ENCODE results near the gene SLC6A1.

SLC6A1 gene

GRCh38 chr3:10975695-10976234 is 16.8 kb upstream of the SLC6A1 start:
- H3K4me2 ChIP-seq (ENCODE audit: low read length) = no peak overlapping the region
- no peaks in the 10 kb centered on the region for H3K79me2 ChIP-seq (ENCODE audit: low read length)
- no peaks in the 10 kb centered on the region for H3K9me3 ChIP-seq (ENCODE audit: insufficient read depth, low read length)
- no peaks in the 10 kb centered on the region for H3K36me3 ChIP-seq (replicated peaks; ENCODE audit: low read depth, low read length)
- no peaks in the 10 kb centered on the region for H3K27me3 ChIP-seq (ENCODE audit: low read depth, low read length)
- no peaks in the 10 kb centered on the region for H4K20me1 ChIP-seq (ENCODE audit: insufficient read depth, low read length)
- H2AFZ ChIP-seq (ENCODE audit: low read depth, low read length) = no peak overlapping the region
- TF ChIP-seq CTCF (IDR thresholded peaks at IDR 0.05; ENCODE audit: low read depth, low read length) = no peak
- TF ChIP-seq EZH2phosphoT487 (IDR thresholded peaks at IDR 0.05; ENCODE audit: low read depth) = no peak
- no peak overlapping the region for H3K4me3 ChIP-seq (ENCODE audit: low read length)
- no peak overlapping the region for H3K9ac ChIP-seq (ENCODE audit: low read length)
- H3K4me1 ChIP-seq (ENCODE audit: low read length) = no peaks in the 10 kb centered on the region
- no peak overlapping the region for H3K27ac ChIP-seq (ENCODE audit: low read length)

GRCh38 chr3:10976770-10977169 is 15.8 kb upstream of the SLC6A1 start:
- Histone ChIP-seq H3K36me3 (replicated peaks; ENCODE audit: low read depth, low read length) (no peaks in the 10 kb centered on the region), H3K4me3 (ENCODE audit: low read length) (no peak overlapping the region), H3K9me3 (ENCODE audit: insufficient read depth, low read length) (no peaks in the 10 kb centered on the region), H3K27ac (ENCODE audit: low read length) (no peak overlapping the region), H3K79me2 (ENCODE audit: low read length) (no peaks in the 10 kb centered on the region), H3K9ac (ENCODE audit: low read length) (no peak overlapping the region), H4K20me1 (ENCODE audit: insufficient read depth, low read length) (no peaks in the 10 kb centered on the region), H3K4me2 (ENCODE audit: low read length) (no peak overlapping the region), H3K4me1 (ENCODE audit: low read length) (no peaks in the 10 kb centered on the region), H3K27me3 (ENCODE audit: low read depth, low read length) (peaks cover 6% of the 10 kb centered on the region), H2AFZ (ENCODE audit: low read depth, low read length) (no peak overlapping the region)
- TF ChIP-seq CTCF (IDR thresholded peaks at IDR 0.05; ENCODE audit: low read depth, low read length) (no peak), EZH2phosphoT487 (IDR thresholded peaks at IDR 0.05; ENCODE audit: low read depth) (no peak)

GRCh38 chr3:10977892-10978510 is 14.5 kb upstream of the SLC6A1 start:
- no peaks in the 10 kb centered on the region for H3K79me2 ChIP-seq (ENCODE audit: low read length)
- no peak overlapping the region for H2AFZ ChIP-seq (ENCODE audit: low read depth, low read length)
- H3K4me2 ChIP-seq (ENCODE audit: low read length) = no peak overlapping the region
- H3K9me3 ChIP-seq (ENCODE audit: insufficient read depth, low read length) = no peaks in the 10 kb centered on the region
- TF ChIP-seq CTCF (IDR thresholded peaks at IDR 0.05; ENCODE audit: low read depth, low read length) = no peak
- no peak for TF ChIP-seq EZH2phosphoT487 (IDR thresholded peaks at IDR 0.05; ENCODE audit: low read depth)
- H4K20me1 ChIP-seq (ENCODE audit: insufficient read depth, low read length) = no peaks in the 10 kb centered on the region
- no peak overlapping the region for H3K27ac ChIP-seq (ENCODE audit: low read length)
- H3K9ac ChIP-seq (ENCODE audit: low read length) = no peak overlapping the region
- no peak overlapping the region for H3K4me3 ChIP-seq (ENCODE audit: low read length)
- H3K4me1 ChIP-seq (ENCODE audit: low read length) = no peaks in the 10 kb centered on the region
- H3K27me3 ChIP-seq (ENCODE audit: low read depth, low read length) = peaks cover 15% of the 10 kb centered on the region
- no peaks in the 10 kb centered on the region for H3K36me3 ChIP-seq (replicated peaks; ENCODE audit: low read depth, low read length)

GRCh38 chr3:10978956-10979355 is 13.6 kb upstream of the SLC6A1 start:
- Histone ChIP-seq H3K36me3 (replicated peaks; ENCODE audit: low read depth, low read length) (no peaks in the 10 kb centered on the region), H4K20me1 (ENCODE audit: insufficient read depth, low read length) (no peaks in the 10 kb centered on the region), H3K79me2 (ENCODE audit: low read length) (no peaks in the 10 kb centered on the region), H3K27me3 (ENCODE audit: low read depth, low read length) (peaks cover 15% of the 10 kb centered on the region), H2AFZ (ENCODE audit: low read depth, low read length) (no peak overlapping the region), H3K4me3 (ENCODE audit: low read length) (no peak overlapping the region), H3K4me2 (ENCODE audit: low read length) (no peak overlapping the region), H3K27ac (ENCODE audit: low read length) (no peak overlapping the region), H3K9ac (ENCODE audit: low read length) (no peak overlapping the region), H3K4me1 (ENCODE audit: low read length) (no peaks in the 10 kb centered on the region), H3K9me3 (ENCODE audit: insufficient read depth, low read length) (no peaks in the 10 kb centered on the region)
- TF ChIP-seq CTCF (IDR thresholded peaks at IDR 0.05; ENCODE audit: low read depth, low read length) (no peak), EZH2phosphoT487 (IDR thresholded peaks at IDR 0.05; ENCODE audit: low read depth) (no peak)

All from OCI-LY3 (cell line).